RWPE2 (cell line): ENCODE measurements around the gene TFF2.

Experiments used
- ATAC-seq: fragments of 200-7000 bp; cut with Tn5 transposase; 3 replicates; pipeline ENCODE4 v1.9.1; 2021; ENCODE audit warnings: low read depth
- DNase-seq: peaks from one replicate; pipeline ENCODE4 v3.0.0-alpha.2; 2020; ENCODE audit warnings: low spot score
- H3K27ac ChIP-seq: fragments of 450-650 bp; 2 replicates; pipeline ENCODE4 v1.5.1; 2017; ENCODE audit warnings: mild to moderate bottlenecking; ENCODE audit not compliant: poor library complexity, severe bottlenecking
- H3K27me3 ChIP-seq: fragments of 250-450 bp; sonication (Bioruptor Pico); 2 replicates; pipeline ENCODE4 v1.5.1; 2021; ENCODE audit warnings: mild to moderate bottlenecking, moderate library complexity; ENCODE audit not compliant: insufficient read depth, poor library complexity, severe bottlenecking
- H3K36me3 ChIP-seq: fragments of 250-450 bp; sonication (Bioruptor Pico); 2 replicates; pipeline ENCODE4 v1.5.1; 2020; ENCODE audit warnings: low read depth, mild to moderate bottlenecking, moderate library complexity
- H3K4me1 ChIP-seq: fragments of 250-450 bp; sonication (Bioruptor Pico); 2 replicates; pipeline ENCODE4 v1.5.1; 2021; ENCODE audit warnings: mild to moderate bottlenecking, moderate library complexity; ENCODE audit not compliant: insufficient read depth, poor library complexity, severe bottlenecking
- H3K4me3 ChIP-seq: fragments of 250-450 bp; sonication (Bioruptor Pico); 2 replicates; pipeline ENCODE4 v1.5.1; 2021; ENCODE audit warnings: mild to moderate bottlenecking, moderate library complexity; ENCODE audit not compliant: severe bottlenecking
- H3K9me3 ChIP-seq: fragments of 250-450 bp; sonication (Bioruptor Pico); 2 replicates; pipeline ENCODE4 v1.5.1; 2021; ENCODE audit warnings: mild to moderate bottlenecking, moderate library complexity; ENCODE audit not compliant: severe bottlenecking
- CTCF ChIP-seq: fragments of 450-650 bp; IDR thresholded peaks from one replicate; pipeline ENCODE4 v1.5.1; 2017; ENCODE audit warnings: mild to moderate bottlenecking, moderate library complexity; ENCODE audit not compliant: poor library complexity, severe bottlenecking

The TFF2 gene

GRCh38 chr21:42341776-42342542, 8.8 kb downstream of the TFF2 start:
- DNase-seq (no peak), ATAC-seq (no peak)
- H3K4me3 ChIP-seq, result no peak overlapping the region
- no peaks in the 10 kb centered on the region for H3K36me3 ChIP-seq
- H3K27ac ChIP-seq, result no peak overlapping the region
- no peak for TF ChIP-seq CTCF
- H3K27me3 ChIP-seq, result no peaks in the 10 kb centered on the region
- no peaks in the 10 kb centered on the region for H3K4me1 ChIP-seq
- H3K9me3 ChIP-seq, result no peaks in the 10 kb centered on the region

DNA sequence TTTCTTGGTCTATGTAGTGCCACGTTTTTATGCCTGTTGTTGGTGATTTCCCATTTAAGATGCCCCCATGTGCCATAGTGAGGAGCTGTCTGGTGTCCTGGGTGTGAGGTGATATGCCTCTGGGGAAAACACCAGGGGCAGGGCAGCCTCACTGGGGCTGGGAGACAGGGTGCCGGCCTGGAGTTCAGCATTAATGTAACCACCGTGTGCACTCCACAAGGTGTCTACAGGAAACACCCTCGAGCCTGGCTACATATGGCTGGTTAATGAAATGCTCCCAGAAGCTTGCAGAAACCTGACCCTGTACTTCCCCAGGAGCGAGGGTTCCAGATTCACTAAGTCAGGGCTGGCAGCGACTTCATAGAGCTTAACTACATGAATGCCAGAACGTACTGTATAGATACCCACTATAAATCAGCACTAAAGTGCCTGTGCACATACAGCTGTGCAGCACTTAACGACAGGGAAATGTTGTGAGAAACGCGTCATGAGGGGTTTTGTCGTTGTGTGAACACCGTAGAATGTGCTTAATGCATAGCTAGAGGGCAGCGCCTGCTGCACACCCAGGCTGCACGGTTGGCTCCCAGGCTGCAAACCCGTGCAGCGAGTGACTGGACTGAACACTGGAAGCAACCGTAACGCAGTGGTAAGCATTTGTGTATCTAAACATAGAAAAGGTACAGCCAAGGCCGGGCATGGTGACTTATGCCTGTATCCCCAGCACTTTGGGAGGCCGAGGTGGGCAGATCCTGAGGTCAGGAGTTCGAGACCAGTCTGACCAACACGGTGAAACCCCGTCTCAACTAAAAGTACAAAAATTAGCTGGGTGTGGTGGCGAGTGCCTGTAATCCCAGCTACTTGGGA, 10.4 kb downstream of the TFF2 start:
- no peaks in the 10 kb centered on the region for H3K36me3 ChIP-seq
- H3K4me1 ChIP-seq, result no peaks in the 10 kb centered on the region
- DNase-seq (no peak), ATAC-seq (no peak)
- no peaks in the 10 kb centered on the region for H3K27me3 ChIP-seq
- no peaks in the 10 kb centered on the region for H3K9me3 ChIP-seq
- no peak for TF ChIP-seq CTCF
- no peak overlapping the region for H3K27ac ChIP-seq
- no peak overlapping the region for H3K4me3 ChIP-seq

- no peaks in the 10 kb centered on the region for H3K4me1 ChIP-seq
- H3K4me3 ChIP-seq, result no peak overlapping the region
- no peak overlapping the region for H3K27ac ChIP-seq
- DNase-seq (no peak), ATAC-seq (no peak)
- TF ChIP-seq CTCF, result no peak
- no peaks in the 10 kb centered on the region for H3K36me3 ChIP-seq
- peaks cover 2% of the 10 kb centered on the region for H3K27me3 ChIP-seq
- no peaks in the 10 kb centered on the region for H3K9me3 ChIP-seq
These were observed 11.8 kb downstream of the TFF2 start for GRCh38 chr21:42338729-42339715.

GRCh38 chr21:42337830-42338728, 12.7 kb downstream of the TFF2 start:
- H3K4me3 ChIP-seq, result no peak overlapping the region
- H3K4me1 ChIP-seq, result no peaks in the 10 kb centered on the region
- DNase-seq (no peak), ATAC-seq (no peak; the same call in 2 of the 3 replicates)
- H3K36me3 ChIP-seq, result no peaks in the 10 kb centered on the region
- peaks cover 2% of the 10 kb centered on the region for H3K27me3 ChIP-seq
- peak; percentile 36 for TF ChIP-seq CTCF
- H3K9me3 ChIP-seq, result no peaks in the 10 kb centered on the region
- no peak overlapping the region for H3K27ac ChIP-seq
